ENCODE measurements around the gene TTI1.

DNA sequence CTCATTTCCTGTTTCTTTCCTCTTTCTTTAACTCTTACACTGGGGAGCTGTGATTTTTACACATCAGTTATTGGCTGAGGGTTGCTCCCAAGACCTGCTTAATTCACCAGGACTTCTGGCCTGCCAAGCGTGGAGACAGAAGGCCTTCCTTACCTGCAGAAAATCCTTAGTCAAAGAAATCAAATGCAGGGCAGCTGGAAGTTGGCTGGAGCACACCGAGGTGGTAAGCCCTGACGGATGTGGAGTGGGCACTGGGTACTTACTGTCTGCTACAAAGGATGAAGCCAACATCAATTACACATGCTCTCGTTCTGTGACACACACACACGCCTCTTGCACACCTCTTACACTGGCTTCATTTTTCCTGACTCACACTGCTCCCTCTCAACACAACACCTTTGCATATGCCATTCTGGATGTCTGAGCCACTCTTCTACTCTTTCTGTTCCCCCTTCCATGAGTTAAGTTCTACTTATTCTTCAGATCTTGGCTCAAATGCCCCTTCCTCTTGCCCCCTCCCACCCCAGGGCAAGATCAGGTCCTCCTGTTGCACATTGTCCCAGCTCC is 61.6 kb downstream of the TTI1 start:
- TF ChIP-seq POLR2A (IDR thresholded peaks at IDR 0.05): no peak
- no peak for TF ChIP-seq CTCF (IDR thresholded peaks at IDR 0.05)
- no peak for TF ChIP-seq POLR2AphosphoS5 (IDR thresholded peaks at IDR 0.05)

All from stomach (tissue), 4 donors.